T-helper 2 cell treated with Interferon-gamma antibody and Interleukin-4, amounts not matched to agents 100 ng/mL and 5 ng/mL, for 36 hours (primary cell): ENCODE results near the gene ACSL6. TPM values are rescaled to one million over a fixed set of nuclear protein-coding genes. Genes with fewer than 3 reads are reported as not detected.

ENCODE experiments used
- intact Hi-C: fragments of 100-400 bp; cut with micrococcal nuclease; formaldehyde crosslinking; loops from one replicate; pipeline ENCODE4 v1.15.1; 2023
- total RNA-seq: library from RNA; stranded (reverse); gene quantifications from 2 replicates; pipeline ENCODE4 v1.2.3, GENCODE V29; 2022

ACSL6 gene
- total RNA-seq, 1 donor from 2014 or later, result 10.2 TPM

GRCh38 chr5:131984956-131985665, 26.3 kb downstream of the ACSL6 start:
- intact Hi-C loops, result no loop called here

GRCh38 chr5:131983244-131983771, 28.1 kb downstream of the ACSL6 start:
- intact Hi-C loops, result no loop called here

- intact Hi-C loops, result no loop called here
Observed at GRCh38 chr5:131981516-131981915, 29.9 kb downstream of the ACSL6 start.

- intact Hi-C loops, result no loop called here
Observed at GRCh38 chr5:131980696-131981095, 30.8 kb downstream of the ACSL6 start.

- intact Hi-C loops, result no loop called here
Observed at GRCh38 chr5:131979816-131980215, 31.6 kb downstream of the ACSL6 start.

- intact Hi-C loops, result no loop called here
Observed at GRCh38 chr5:131977212-131977604, 34.2 kb downstream of the ACSL6 start.

- intact Hi-C loops, result no loop called here
Observed at GRCh38 chr5:131976414-131977211, 34.8 kb downstream of the ACSL6 start.

GRCh38 chr5:131974956-131975726, 36.3 kb downstream of the ACSL6 start:
- intact Hi-C loops, result no loop called here

GRCh38 chr5:131974622-131974955, 36.9 kb downstream of the ACSL6 start:
- intact Hi-C loops, result no loop called here

GRCh38 chr5:131974016-131974415, 37.4 kb downstream of the ACSL6 start:
- intact Hi-C loops, result no loop called here

GRCh38 chr5:131973089-131973712, 38.3 kb downstream of the ACSL6 start:
- intact Hi-C loops, result no loop called here

GRCh38 chr5:131968396-131968954, 43.0 kb downstream of the ACSL6 start:
- intact Hi-C loops, result no loop called here

- intact Hi-C loops, result no loop called here
Observed at GRCh38 chr5:131966551-131966950, 44.9 kb downstream of the ACSL6 start.

- intact Hi-C loops, result no loop called here
Observed at GRCh38 chr5:131965826-131966415, 45.5 kb downstream of the ACSL6 start.

- intact Hi-C loops, result no loop called here
Observed at GRCh38 chr5:131959906-131960305, 51.6 kb downstream of the ACSL6 start.

- intact Hi-C loops, result no loop called here
Observed at GRCh38 chr5:131959136-131959535, 52.3 kb downstream of the ACSL6 start.

GRCh38 chr5:131957721-131958441, 53.6 kb downstream of the ACSL6 start:
- intact Hi-C loops, result no loop called here

GRCh38 chr5:131953969-131954368, 57.5 kb downstream of the ACSL6 start:
- intact Hi-C loops, result no loop called here

- intact Hi-C loops, result no loop called here
Observed at GRCh38 chr5:131952301-131952857, 59.1 kb downstream of the ACSL6 start.

GRCh38 chr5:131950706-131951105, 60.8 kb downstream of the ACSL6 start:
- intact Hi-C loops, result no loop called here
